AG10803 (cell line): Measurements from ENCODE around the gene CDH24.

Source experiments
- DNase-seq: peaks from one replicate; pipeline ENCODE4 v3.0.0; 2010; ENCODE audit warnings: low read depth
- H3K4me3 ChIP-seq: 2 replicates; pipeline ENCODE4 v1.5.1; 2011; ENCODE audit warnings: mild to moderate bottlenecking, low read length, control low read depth
- TF ChIP-seq, protein P1 (sequence below): conservative IDR thresholded peaks from 2 replicates; pipeline ENCODE4 v1.5.1; 2011; ENCODE audit warnings: mild to moderate bottlenecking, low read length, control low read depth, inconsistent platforms

CDH24 gene

GRCh38 chr14:23042162-23042965 lies 15.0 kb downstream of the CDH24 start, which contains the start of gene PSMB11:
Gene PSMB11, plus strand, starts transcription at chr14:23042212. Its CDS starts 14 bp downstream, at chr14:23042226.
- TF ChIP-seq, protein P1, sequence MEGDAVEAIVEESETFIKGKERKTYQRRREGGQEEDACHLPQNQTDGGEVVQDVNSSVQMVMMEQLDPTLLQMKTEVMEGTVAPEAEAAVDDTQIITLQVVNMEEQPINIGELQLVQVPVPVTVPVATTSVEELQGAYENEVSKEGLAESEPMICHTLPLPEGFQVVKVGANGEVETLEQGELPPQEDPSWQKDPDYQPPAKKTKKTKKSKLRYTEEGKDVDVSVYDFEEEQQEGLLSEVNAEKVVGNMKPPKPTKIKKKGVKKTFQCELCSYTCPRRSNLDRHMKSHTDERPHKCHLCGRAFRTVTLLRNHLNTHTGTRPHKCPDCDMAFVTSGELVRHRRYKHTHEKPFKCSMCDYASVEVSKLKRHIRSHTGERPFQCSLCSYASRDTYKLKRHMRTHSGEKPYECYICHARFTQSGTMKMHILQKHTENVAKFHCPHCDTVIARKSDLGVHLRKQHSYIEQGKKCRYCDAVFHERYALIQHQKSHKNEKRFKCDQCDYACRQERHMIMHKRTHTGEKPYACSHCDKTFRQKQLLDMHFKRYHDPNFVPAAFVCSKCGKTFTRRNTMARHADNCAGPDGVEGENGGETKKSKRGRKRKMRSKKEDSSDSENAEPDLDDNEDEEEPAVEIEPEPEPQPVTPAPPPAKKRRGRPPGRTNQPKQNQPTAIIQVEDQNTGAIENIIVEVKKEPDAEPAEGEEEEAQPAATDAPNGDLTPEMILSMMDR = no peak
- no peak for DNase-seq
- H3K4me3 ChIP-seq = no peak within 1 kb of the TSS

DNA sequence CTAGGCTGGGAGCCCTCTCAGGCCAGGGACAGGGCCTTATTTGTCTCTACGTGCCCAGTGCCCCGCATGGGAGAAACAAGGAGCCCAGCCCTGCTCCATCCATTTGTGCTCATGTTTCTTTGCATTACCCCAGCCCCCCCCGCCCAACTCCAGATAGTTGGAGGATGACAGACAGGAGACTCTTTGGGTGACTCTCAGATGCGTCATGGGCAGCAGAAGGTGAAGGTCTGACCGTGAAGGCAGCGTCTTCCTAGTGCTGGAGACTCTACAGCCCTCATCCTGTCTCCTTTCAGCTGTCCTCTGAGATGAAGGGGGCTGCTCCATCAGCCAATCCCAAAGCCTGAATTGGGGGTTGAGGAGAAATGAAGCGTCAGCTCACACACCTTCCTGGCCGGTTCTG lies 15.6 kb downstream of the CDH24 start:
- TF ChIP-seq, protein P1 = no peak
- no peak overlapping the region for H3K4me3 ChIP-seq
- DNase-seq = no peak

GRCh38 chr14:23040100-23040499 lies 17.2 kb downstream of the CDH24 start:
- DNase-seq = no peak
- H3K4me3 ChIP-seq = no peak overlapping the region
- TF ChIP-seq, protein P1 = no peak

GRCh38 chr14:23035303-23036144 lies 21.8 kb downstream of the CDH24 start:
- H3K4me3 ChIP-seq = peak overlapping the region; percentile 91
- TF ChIP-seq, protein P1 = no peak
- no peak for DNase-seq

DNA sequence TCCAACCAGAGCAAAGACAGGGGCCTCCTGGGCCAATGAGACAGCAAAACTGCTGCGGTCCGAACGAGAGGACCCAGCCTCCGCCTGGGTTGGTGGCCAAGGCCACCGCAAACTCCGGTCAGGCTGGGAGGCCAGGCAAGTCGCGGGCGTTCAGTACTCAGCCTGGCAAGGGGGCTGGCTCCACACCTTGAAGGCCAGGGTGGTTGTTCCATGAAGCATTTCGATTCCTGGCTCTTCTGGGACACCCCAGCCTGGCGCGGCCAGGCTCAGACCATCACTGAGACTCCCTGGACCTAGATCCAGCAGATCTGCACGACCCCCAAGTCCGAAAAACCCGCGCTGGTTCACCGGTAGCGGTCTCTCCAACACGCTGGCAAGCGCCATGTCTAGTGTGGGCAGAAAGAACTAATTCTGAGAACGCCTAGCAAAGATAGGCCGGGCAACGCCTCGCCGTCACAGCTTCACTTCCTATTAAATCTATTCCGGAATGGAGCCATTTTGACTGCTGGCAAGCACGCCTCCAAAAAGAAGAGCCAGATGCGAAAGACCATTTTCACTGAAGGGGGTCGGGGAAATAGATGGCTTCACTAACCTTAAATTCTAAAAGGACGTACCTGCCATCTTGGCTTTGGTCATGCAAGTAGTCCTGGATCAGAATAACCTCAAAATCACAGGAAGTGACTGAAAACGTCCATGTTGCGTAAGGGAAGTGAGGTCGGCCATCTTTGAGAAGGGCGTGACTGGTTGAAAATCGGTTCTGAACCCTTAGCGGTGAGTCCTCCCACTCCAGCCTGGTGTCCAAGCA lies 22.6 kb downstream of the CDH24 start, which contains the start of gene PSMB5:
Gene PSMB5 (minus strand): TSS at position 403 of the 805 bp plus-strand sequence. CDS start 19 bp downstream, at position 384.
- TF ChIP-seq, protein P1 = 0 out of 2 replicates have a peak, but pooled peaks have one; percentile 21
- peak within 1 kb of the TSS; percentile 91 for H3K4me3 ChIP-seq
- DNase-seq = peak; percentile 93

- H3K4me3 ChIP-seq = peak overlapping the region; percentile 91
- TF ChIP-seq, protein P1 = no peak
- no peak for DNase-seq
Observed at GRCh38 chr14:23033801-23034497, 23.4 kb downstream of the CDH24 start.
